WTC11 (cell line): ENCODE measurements around the gene NLRP1. TPM values are rescaled to one million over a fixed set of nuclear protein-coding genes. Genes with fewer than 3 reads are reported as not detected.

Source experiments
- ETV6 ChIP-seq: sonication (generic); formaldehyde crosslinking; IDR thresholded peaks from 2 replicates; pipeline ENCODE4 v1.8.1; 2022; ENCODE audit warnings: mild to moderate bottlenecking, missing genetic modification reagents
- ZNF219 ChIP-seq: sonication (generic); formaldehyde crosslinking; IDR thresholded peaks from 2 replicates; pipeline ENCODE4 v1.8.0; 2023; ENCODE audit warnings: missing genetic modification reagents, mild to moderate bottlenecking, borderline replicate concordance
- total RNA-seq: library from RNA; stranded (reverse); gene quantifications from 3 replicates; pipeline ENCODE4 v1.2.3, GENCODE V29; 2021
- TF ChIP-seq, protein P1 (sequence below): sonication (generic); formaldehyde crosslinking; IDR thresholded peaks from 2 replicates; pipeline ENCODE4 v1.8.1; 2022; ENCODE audit warnings: mild to moderate bottlenecking, moderate library complexity, missing genetic modification reagents
- TF ChIP-seq, protein P2 (sequence below): sonication (generic); formaldehyde crosslinking; conservative IDR thresholded peaks from 2 replicates; pipeline ENCODE4 v1.8.1; 2023; ENCODE audit warnings: mild to moderate bottlenecking, low read depth, missing genetic modification reagents, moderate library complexity

The NLRP1 gene
- total RNA-seq, 1 experiment from 2014 or later = 17.6 TPM

DNA sequence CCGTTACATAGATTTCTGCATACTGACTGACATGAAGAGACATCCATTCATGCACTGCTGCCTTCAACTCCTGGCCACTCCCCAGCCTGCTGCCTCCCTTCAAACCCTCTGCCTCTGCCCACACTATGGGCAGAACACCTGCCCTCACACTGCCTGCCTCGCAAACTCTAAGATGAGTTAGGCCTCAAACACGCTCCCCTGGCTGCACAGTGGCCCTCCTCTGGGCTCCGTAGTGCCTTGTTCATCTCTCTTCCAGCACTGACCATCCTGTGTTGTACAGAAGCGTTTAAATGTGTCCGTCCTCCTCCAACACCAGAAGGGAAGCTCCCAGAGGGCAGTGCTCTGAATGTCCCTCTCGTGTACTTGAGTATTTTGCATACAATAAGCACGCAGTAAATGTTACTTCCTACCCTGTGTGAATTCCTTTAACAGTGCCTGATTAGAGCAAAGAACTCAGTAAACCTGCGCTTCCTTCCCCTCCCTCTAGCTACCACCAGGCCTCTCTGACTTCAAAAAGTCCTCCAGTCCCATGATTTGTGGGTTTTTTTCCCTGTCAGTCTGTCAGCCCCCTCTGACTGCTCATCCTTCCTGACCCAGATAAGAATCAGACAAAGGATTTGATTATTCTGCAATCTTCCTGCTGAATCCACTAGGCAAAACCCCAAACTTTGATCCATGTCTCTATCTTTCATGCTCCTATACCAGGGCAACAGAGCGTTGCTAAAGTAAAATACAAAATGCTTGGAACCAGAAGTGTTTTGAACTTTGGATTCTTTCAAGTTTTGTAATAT is 119.4 kb downstream of the NLRP1 start (continued):
- no peak for TF ChIP-seq ZNF219 (CRISPR knock-in tag)
- TF ChIP-seq, protein P1, sequence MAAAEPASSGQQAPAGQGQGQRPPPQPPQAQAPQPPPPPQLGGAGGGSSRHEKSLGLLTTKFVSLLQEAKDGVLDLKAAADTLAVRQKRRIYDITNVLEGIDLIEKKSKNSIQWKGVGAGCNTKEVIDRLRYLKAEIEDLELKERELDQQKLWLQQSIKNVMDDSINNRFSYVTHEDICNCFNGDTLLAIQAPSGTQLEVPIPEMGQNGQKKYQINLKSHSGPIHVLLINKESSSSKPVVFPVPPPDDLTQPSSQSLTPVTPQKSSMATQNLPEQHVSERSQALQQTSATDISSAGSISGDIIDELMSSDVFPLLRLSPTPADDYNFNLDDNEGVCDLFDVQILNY (CRISPR knock-in tag) = no peak
- TF ChIP-seq, protein P2, sequence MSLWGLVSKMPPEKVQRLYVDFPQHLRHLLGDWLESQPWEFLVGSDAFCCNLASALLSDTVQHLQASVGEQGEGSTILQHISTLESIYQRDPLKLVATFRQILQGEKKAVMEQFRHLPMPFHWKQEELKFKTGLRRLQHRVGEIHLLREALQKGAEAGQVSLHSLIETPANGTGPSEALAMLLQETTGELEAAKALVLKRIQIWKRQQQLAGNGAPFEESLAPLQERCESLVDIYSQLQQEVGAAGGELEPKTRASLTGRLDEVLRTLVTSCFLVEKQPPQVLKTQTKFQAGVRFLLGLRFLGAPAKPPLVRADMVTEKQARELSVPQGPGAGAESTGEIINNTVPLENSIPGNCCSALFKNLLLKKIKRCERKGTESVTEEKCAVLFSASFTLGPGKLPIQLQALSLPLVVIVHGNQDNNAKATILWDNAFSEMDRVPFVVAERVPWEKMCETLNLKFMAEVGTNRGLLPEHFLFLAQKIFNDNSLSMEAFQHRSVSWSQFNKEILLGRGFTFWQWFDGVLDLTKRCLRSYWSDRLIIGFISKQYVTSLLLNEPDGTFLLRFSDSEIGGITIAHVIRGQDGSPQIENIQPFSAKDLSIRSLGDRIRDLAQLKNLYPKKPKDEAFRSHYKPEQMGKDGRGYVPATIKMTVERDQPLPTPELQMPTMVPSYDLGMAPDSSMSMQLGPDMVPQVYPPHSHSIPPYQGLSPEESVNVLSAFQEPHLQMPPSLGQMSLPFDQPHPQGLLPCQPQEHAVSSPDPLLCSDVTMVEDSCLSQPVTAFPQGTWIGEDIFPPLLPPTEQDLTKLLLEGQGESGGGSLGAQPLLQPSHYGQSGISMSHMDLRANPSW (CRISPR knock-in tag) = no peak
- no peak for TF ChIP-seq ETV6

Other genes starting within 250 kb of the NLRP1 start
- 63.0 to 87.7 TPM (median 65.4 TPM) in 3 replicates for gene NUP88, start 164.8 kb downstream of the NLRP1 start, total RNA-seq
- 67.8 to 69.9 TPM (median 68.4 TPM) in 3 replicates for gene RPAIN, start 164.3 kb downstream of the NLRP1 start, total RNA-seq
- 377 to 429 TPM (median 382 TPM) in 3 replicates for gene C1QBP, start 145.4 kb downstream of the NLRP1 start, total RNA-seq
- gene DHX33, start 115.5 kb downstream of the NLRP1 start, total RNA-seq = 46.1 to 56.3 TPM (median 47.9 TPM) in 3 replicates
- 39.1 to 47.1 TPM (median 39.4 TPM) in 3 replicates for gene DERL2, start 98.3 kb downstream of the NLRP1 start, total RNA-seq
- gene MIS12, start 97.9 kb downstream of the NLRP1 start, total RNA-seq = 22.6 to 25.5 TPM (median 24.8 TPM) in 3 replicates